ENCODE results near the gene CHD3.
A peak's percentile ranks its signal among the peaks of the same experiment; 100 is the strongest.

Gene CHD3

GRCh38 chr17:7852919-7853690, 35.5 kb upstream of the CHD3 start:
- peaks cover 31 to 46% (median 38%) of the 10 kb centered on the region in 10 experiments for H3K4me1 ChIP-seq
- H3K4me3 ChIP-seq, result no peak overlapping the region
- peaks cover 53 to 73% (median 66%) of the 10 kb centered on the region in 11 experiments for H3K36me3 ChIP-seq
- no peak overlapping the region for H3K4me2 ChIP-seq
- no peak overlapping the region; a peak in 2 of 22 replicates for H3K27ac ChIP-seq
- no peak for TF ChIP-seq Cebpa-rat (IDR thresholded peaks at IDR 0.05)
- H3K9ac ChIP-seq, result peak overlapping the region in 6 of 11 experiments; percentile 18 to 24 (median 22); a peak in 5 of 22 replicates
- peaks cover 40 to 75% (median 47%) of the 10 kb centered on the region in 11 experiments for H4K20me1 ChIP-seq
- no peaks in the 10 kb centered on the region for H3K9me3 ChIP-seq (replicated peaks in 1 of 11)
- no peaks in the 10 kb centered on the region for H3K27me3 ChIP-seq

GRCh38 chr17:7853691-7854038, 34.9 kb upstream of the CHD3 start:
- Histone ChIP-seq H4K20me1 (peaks cover 38 to 70% (median 45%) of the 10 kb centered on the region in 11 experiments), H3K4me3 (no peak overlapping the region), H3K27me3 (no peaks in the 10 kb centered on the region), H3K4me2 (no peak overlapping the region), H3K9me3 (replicated peaks in 1 of 11) (no peaks in the 10 kb centered on the region), H3K36me3 (peaks cover 51 to 68% (median 63%) of the 10 kb centered on the region in 11 experiments), H3K27ac (no peak overlapping the region), H3K4me1 (peaks cover 36 to 52% (median 44%) of the 10 kb centered on the region in 10 experiments), H3K9ac (0 out of 22 replicates have a peak overlapping the region, but pooled peaks of 1 of the 11 experiments have one; percentile 21)
- no peak for TF ChIP-seq Cebpa-rat (IDR thresholded peaks at IDR 0.05)

- Histone ChIP-seq H3K4me1 (peaks cover 42 to 57% (median 50%) of the 10 kb centered on the region in 10 experiments), H3K36me3 (peaks cover 47 to 68% (median 63%) of the 10 kb centered on the region in 11 experiments), H3K9ac (peak overlapping the region in 6 of 11 experiments; percentile 2 to 54 (median 28); a peak in 7 of 22 replicates), H3K27me3 (no peaks in the 10 kb centered on the region), H3K4me3 (no peak overlapping the region), H3K27ac (peak overlapping the region in 3 of 11 experiments; percentile 3 to 18 (median 8); a peak in 1 of 22 replicates), H3K4me2 (0 out of 22 replicates have a peak overlapping the region, but pooled peaks of 1 of the 11 experiments have one; percentile 13), H4K20me1 (peaks cover 34 to 64% (median 41%) of the 10 kb centered on the region in 11 experiments), H3K9me3 (replicated peaks in 1 of 11) (no peaks in the 10 kb centered on the region)
- TF ChIP-seq Cebpa-rat (IDR thresholded peaks at IDR 0.05), result no peak
Observed at GRCh38 chr17:7854078-7854777, 34.4 kb upstream of the CHD3 start.

- Histone ChIP-seq H3K4me3 (peak within 1 kb of the TSS; percentile 57 to 82 (median 73); a peak in 19 of 20 replicates), H3K9ac (peak within 1 kb of the TSS; percentile 87 to 97 (median 94)), H3K4me1 (peaks cover 46 to 64% (median 55%) of the 10 kb centered on the region in 10 experiments), H3K27me3 (no peaks in the 10 kb centered on the region), H4K20me1 (peaks cover 26 to 56% (median 33%) of the 10 kb centered on the region in 11 experiments; a peak in 21 of 22 replicates), H3K9me3 (replicated peaks in 1 of 11) (no peaks in the 10 kb centered on the region), H3K27ac (peak within 1 kb of the TSS; percentile 80 to 99 (median 96); a peak in 21 of 22 replicates), H3K36me3 (peaks cover 47 to 68% (median 63%) of the 10 kb centered on the region in 11 experiments), H3K4me2 (peak within 1 kb of the TSS; percentile 91 to 100 (median 98))
- no peak for TF ChIP-seq Cebpa-rat (IDR thresholded peaks at IDR 0.05)
Observed at GRCh38 chr17:7854851-7855659, 33.5 kb upstream of the CHD3 start, which contains the start of gene TMEM88. Gene TMEM88 (plus strand): TSS chr17:7855066. CDS start chr17:7855075, 9 bp downstream.

- H4K20me1 ChIP-seq, result peaks cover 20 to 50% (median 27%) of the 10 kb centered on the region in 11 experiments; a peak in 21 of 22 replicates
- no peak for TF ChIP-seq Cebpa-rat (IDR thresholded peaks at IDR 0.05)
- H3K4me3 ChIP-seq, result peak overlapping the region; percentile 57 to 82 (median 73); a peak in 17 of 20 replicates
- H3K27ac ChIP-seq, result peak overlapping the region in 10 of 11 experiments; percentile 89 to 99 (median 96); a peak in 19 of 22 replicates
- H3K4me2 ChIP-seq, result peak overlapping the region; percentile 91 to 100 (median 98)
- H3K4me1 ChIP-seq, result peaks cover 46 to 63% (median 54%) of the 10 kb centered on the region in 10 experiments
- H3K27me3 ChIP-seq, result no peaks in the 10 kb centered on the region
- peaks cover 42 to 68% (median 62%) of the 10 kb centered on the region in 11 experiments for H3K36me3 ChIP-seq
- peak overlapping the region; percentile 87 to 97 (median 94); a peak in 21 of 22 replicates for H3K9ac ChIP-seq
- H3K9me3 ChIP-seq (replicated peaks in 1 of 11), result no peaks in the 10 kb centered on the region
Observed at GRCh38 chr17:7855660-7856010, 33.0 kb upstream of the CHD3 start.

- Histone ChIP-seq H3K27ac (peak overlapping the region; percentile 80 to 99 (median 96); a peak in 21 of 22 replicates), H3K4me2 (peak overlapping the region; percentile 91 to 100 (median 98)), H3K9me3 (replicated peaks in 1 of 11) (no peaks in the 10 kb centered on the region), H4K20me1 (peaks cover 14 to 44% (median 21%) of the 10 kb centered on the region in 11 experiments; a peak in 21 of 22 replicates), H3K36me3 (peaks cover 39 to 68% (median 62%) of the 10 kb centered on the region in 11 experiments), H3K4me1 (peaks cover 40 to 58% (median 49%) of the 10 kb centered on the region in 10 experiments), H3K27me3 (no peaks in the 10 kb centered on the region), H3K4me3 (peak overlapping the region; percentile 57 to 82 (median 73)), H3K9ac (peak overlapping the region; percentile 87 to 97 (median 94))
- TF ChIP-seq Cebpa-rat (IDR thresholded peaks at IDR 0.05), result no peak
Observed at GRCh38 chr17:7856011-7856810, 32.4 kb upstream of the CHD3 start.

GRCh38 chr17:7856811-7857712, 31.5 kb upstream of the CHD3 start, which contains the start of gene NAA38:
Gene NAA38 (minus strand): TSS chr17:7857559. CDS start chr17:7857463, 96 bp downstream.
- H4K20me1 ChIP-seq, result peaks cover 9 to 37% (median 14%) of the 10 kb centered on the region in 11 experiments; a peak in 20 of 22 replicates
- peak within 1 kb of the TSS; percentile 57 to 82 (median 73) for H3K4me3 ChIP-seq
- TF ChIP-seq Cebpa-rat (IDR thresholded peaks at IDR 0.05), result peak in 9 of 11 experiments; percentile 45 to 73 (median 65); a peak in 9 of 22 replicates
- H3K27ac ChIP-seq, result peak within 1 kb of the TSS; percentile 80 to 99 (median 96)
- H3K36me3 ChIP-seq, result peaks cover 33 to 67% (median 59%) of the 10 kb centered on the region in 11 experiments
- peak within 1 kb of the TSS; percentile 87 to 97 (median 94) for H3K9ac ChIP-seq
- H3K4me2 ChIP-seq, result peak within 1 kb of the TSS; percentile 91 to 100 (median 98)
- H3K9me3 ChIP-seq (replicated peaks in 1 of 11), result no peaks in the 10 kb centered on the region
- peaks cover 34 to 52% (median 43%) of the 10 kb centered on the region in 10 experiments for H3K4me1 ChIP-seq
- H3K27me3 ChIP-seq, result no peaks in the 10 kb centered on the region
